Calu3 (cell line): ENCODE results near the gene ZMAT3. TPM values are rescaled to one million over a fixed set of nuclear protein-coding genes. Genes with fewer than 3 reads are reported as not detected.
"Not testable (repeated sequence)": the region's sequence is repeated elsewhere in the genome, so short reads cannot be mapped to it uniquely, and the experiment has no call there.

Experiments used
- BruUV-seq: library from RNA; stranded (reverse); fragments of 400-500 nt; replicated peaks from 2 replicates; lab custom pipeline; 2021; lab: Mats Ljungman, UMichigan
- CTCF ChIA-PET: fragments of 300-600 bp; sonication (Branson Sonifier 250); formaldehyde crosslinking; loops from one replicate; lab custom pipeline; 2022; ENCODE audit warnings: antibody characterized with exemption; lab: Charles Lee
- DNase-seq: peaks from one replicate; pipeline ENCODE4 v3.0.0; 2022
- H3K27ac Mint-ChIP-seq: one replicate; pipeline ENCODE4 v1.8.0; 2022; ENCODE audit warnings: mixed read lengths; ENCODE audit not compliant: unreplicated experiment
- H3K27me3 Mint-ChIP-seq: one replicate; pipeline ENCODE4 v1.8.0; 2022; ENCODE audit warnings: mixed read lengths; ENCODE audit not compliant: unreplicated experiment
- H3K36me3 Mint-ChIP-seq: one replicate; pipeline ENCODE4 v1.8.0; 2022; ENCODE audit warnings: mild to moderate bottlenecking, moderate library complexity, mixed read lengths; ENCODE audit not compliant: insufficient read depth, unreplicated experiment
- H3K4me1 Mint-ChIP-seq: one replicate; pipeline ENCODE4 v1.8.0; 2022; ENCODE audit warnings: mild to moderate bottlenecking, low read depth, mixed read lengths; ENCODE audit not compliant: unreplicated experiment
- H3K4me3 Mint-ChIP-seq: one replicate; pipeline ENCODE4 v1.8.0; 2022; ENCODE audit warnings: mild to moderate bottlenecking, low read depth, moderate library complexity, mixed read lengths; ENCODE audit not compliant: unreplicated experiment
- H3K9me3 Mint-ChIP-seq: one replicate; pipeline ENCODE4 v1.8.0; 2022; ENCODE audit warnings: low read depth, mixed read lengths; ENCODE audit not compliant: unreplicated experiment
- intact Hi-C: fragments of 100-400 bp; cut with micrococcal nuclease; formaldehyde crosslinking; loops from one replicate; pipeline ENCODE4 v1.10.0; 2022; ENCODE audit not compliant: unreplicated experiment
- total RNA-seq: library from RNA; stranded (reverse); gene quantifications from 2 replicates; pipeline ENCODE4 v1.2.3, GENCODE V29; 2022
- TF ChIP-seq, protein P1 (sequence below): fragments of 200-600 bp; IDR thresholded peaks from one replicate; pipeline ENCODE4 v1.8.0; 2022; ENCODE audit warnings: antibody characterized with exemption; ENCODE audit not compliant: unreplicated experiment

Gene ZMAT3
- total RNA-seq, 1 experiment from 2014 or later: 12.1 TPM

GRCh38 chr3:179046497-179047353 lies 24.9 kb downstream of the ZMAT3 start:
- Mint-ChIP-seq H3K4me1 (no peaks in the 10 kb centered on the region), H3K27ac (no peak overlapping the region), H3K4me3 (no peak overlapping the region), H3K27me3 (no peaks in the 10 kb centered on the region), H3K36me3 (no peaks in the 10 kb centered on the region), H3K9me3 (no peaks in the 10 kb centered on the region)
- CTCF ChIA-PET: no interaction called here
- no TSS peak for BruUV-seq
- intact Hi-C loops: no loop called here
- no peak for DNase-seq
- TF ChIP-seq, protein P1, sequence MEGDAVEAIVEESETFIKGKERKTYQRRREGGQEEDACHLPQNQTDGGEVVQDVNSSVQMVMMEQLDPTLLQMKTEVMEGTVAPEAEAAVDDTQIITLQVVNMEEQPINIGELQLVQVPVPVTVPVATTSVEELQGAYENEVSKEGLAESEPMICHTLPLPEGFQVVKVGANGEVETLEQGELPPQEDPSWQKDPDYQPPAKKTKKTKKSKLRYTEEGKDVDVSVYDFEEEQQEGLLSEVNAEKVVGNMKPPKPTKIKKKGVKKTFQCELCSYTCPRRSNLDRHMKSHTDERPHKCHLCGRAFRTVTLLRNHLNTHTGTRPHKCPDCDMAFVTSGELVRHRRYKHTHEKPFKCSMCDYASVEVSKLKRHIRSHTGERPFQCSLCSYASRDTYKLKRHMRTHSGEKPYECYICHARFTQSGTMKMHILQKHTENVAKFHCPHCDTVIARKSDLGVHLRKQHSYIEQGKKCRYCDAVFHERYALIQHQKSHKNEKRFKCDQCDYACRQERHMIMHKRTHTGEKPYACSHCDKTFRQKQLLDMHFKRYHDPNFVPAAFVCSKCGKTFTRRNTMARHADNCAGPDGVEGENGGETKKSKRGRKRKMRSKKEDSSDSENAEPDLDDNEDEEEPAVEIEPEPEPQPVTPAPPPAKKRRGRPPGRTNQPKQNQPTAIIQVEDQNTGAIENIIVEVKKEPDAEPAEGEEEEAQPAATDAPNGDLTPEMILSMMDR: no peak

GRCh38 chr3:179045719-179046402 lies 25.7 kb downstream of the ZMAT3 start:
- Mint-ChIP-seq H3K36me3 (no peaks in the 10 kb centered on the region), H3K9me3 (no peaks in the 10 kb centered on the region), H3K4me3 (no peak overlapping the region), H3K4me1 (no peaks in the 10 kb centered on the region), H3K27me3 (no peaks in the 10 kb centered on the region), H3K27ac (no peak overlapping the region)
- no TSS peak for BruUV-seq
- CTCF ChIA-PET: no interaction called here
- TF ChIP-seq, protein P1: no peak
- intact Hi-C loops: no loop called here
- no peak for DNase-seq

GRCh38 chr3:179038899-179039251 lies 32.7 kb downstream of the ZMAT3 start:
- H3K27ac Mint-ChIP-seq, H3K4me3 Mint-ChIP-seq, H3K36me3 Mint-ChIP-seq, H3K9me3 Mint-ChIP-seq, DNase-seq, CTCF ChIA-PET, BruUV-seq, intact Hi-C loops, H3K27me3 Mint-ChIP-seq, H3K4me1 Mint-ChIP-seq: not testable (repeated sequence)

GRCh38 chr3:179038216-179038898 lies 33.3 kb downstream of the ZMAT3 start:
- no peak for DNase-seq
- Mint-ChIP-seq H3K4me3 (no peak overlapping the region), H3K9me3 (no peaks in the 10 kb centered on the region), H3K4me1 (no peaks in the 10 kb centered on the region), H3K36me3 (no peaks in the 10 kb centered on the region), H3K27ac (no peak overlapping the region), H3K27me3 (no peaks in the 10 kb centered on the region)
- TF ChIP-seq, protein P1: no peak
- intact Hi-C loops: no loop called here
- CTCF ChIA-PET: no interaction called here
- BruUV-seq: no TSS peak
